ENCODE data around the gene SUCO. TPM values are rescaled to one million over a fixed set of nuclear protein-coding genes. Genes with fewer than 3 reads are reported as not detected.

SUCO gene
- total and polyA plus RNA-seq, 2 of the 13 experiments (the other 11 are each of a cell fraction or from before 2014, with no cell fraction given), result 12.6 to 25.5 TPM

GRCh38 chr1:172533513-172534151 is 682 bp downstream of the SUCO start (continued):
- TF ChIP-seq DZIP1 (CRISPR knock-in tag; IDR thresholded peaks at IDR 0.05) (0 out of 2 replicates have a peak, but pooled peaks have one; percentile 8), TIGD3 (CRISPR knock-in tag; IDR thresholded peaks at IDR 0.05; ENCODE audit: borderline replicate concordance) (no peak), KAT2B (IDR thresholded peaks at IDR 0.05; ENCODE audit: borderline replicate concordance, low read depth, low read length) (no peak), ATF4 (CRISPR knock-in tag; IDR thresholded peaks at IDR 0.05) (no peak), ZNF136 (CRISPR knock-in tag; IDR thresholded peaks at IDR 0.05; ENCODE audit: low read depth) (no peak), ZNF569 (CRISPR knock-in tag; IDR thresholded peaks at IDR 0.05; ENCODE audit: borderline replicate concordance) (0 out of 2 replicates have a peak, but pooled peaks have one; percentile 59), HNF1A (IDR thresholded peaks at IDR 0.05; ENCODE audit: low read depth) (no peak), HNF1A (CRISPR knock-in tag; IDR thresholded peaks at IDR 0.05; ENCODE audit: borderline replicate concordance) (no peak), E2F5 (CRISPR knock-in tag; conservative IDR thresholded peaks at IDR 0.05) (no peak), ZNF138 (CRISPR knock-in tag; IDR thresholded peaks at IDR 0.05; ENCODE audit: low read depth) (no peak), ZNF414 (CRISPR knock-in tag; IDR thresholded peaks at IDR 0.05) (peak; percentile 51; the same call in 1 of the 2 replicates), ETV5 (CRISPR knock-in tag; IDR thresholded peaks at IDR 0.05; ENCODE audit: borderline replicate concordance) (no peak), ZNF333 (CRISPR knock-in tag; IDR thresholded peaks at IDR 0.05; ENCODE audit: borderline replicate concordance) (0 out of 2 replicates have a peak, but pooled peaks have one; percentile 12), ZNF30 (CRISPR knock-in tag; IDR thresholded peaks at IDR 0.05) (0 out of 2 replicates have a peak, but pooled peaks have one; percentile 66), ZFX (CRISPR knock-in tag; IDR thresholded peaks at IDR 0.05; ENCODE audit: low read depth) (no peak), MEIS1 (CRISPR knock-in tag; IDR thresholded peaks at IDR 0.05; ENCODE audit: borderline replicate concordance) (no peak)

Data from HepG2 (cell line).